Measurements from ENCODE around the gene ARHGAP33. TPM values are rescaled to one million over a fixed set of nuclear protein-coding genes. Genes with fewer than 3 reads are reported as not detected.

The ARHGAP33 gene
- total RNA-seq, 1 experiment from 2014 or later = 7.8 TPM

- no peak for DNase-seq (ENCODE audit: low spot score)
Measured at GRCh38 chr19:35777961-35778360, 2.6 kb downstream of the ARHGAP33 start.

GRCh38 chr19:35779033-35779432, 3.7 kb downstream of the ARHGAP33 start:
- no peak for DNase-seq (ENCODE audit: low spot score)

- no peak for DNase-seq (ENCODE audit: low spot score)
Measured at GRCh38 chr19:35780058-35780457, 4.7 kb downstream of the ARHGAP33 start.

- DNase-seq (ENCODE audit: low spot score) = no peak
Measured at GRCh38 chr19:35780717-35781116, 5.4 kb downstream of the ARHGAP33 start.

GRCh38 chr19:35781650-35782049, 6.3 kb downstream of the ARHGAP33 start:
- no peak for DNase-seq (ENCODE audit: low spot score)

- DNase-seq (ENCODE audit: low spot score) = no peak
Measured at GRCh38 chr19:35782589-35782988, 7.2 kb downstream of the ARHGAP33 start.

GRCh38 chr19:35783469-35784434, 8.4 kb downstream of the ARHGAP33 start:
- no peak for DNase-seq (ENCODE audit: low spot score)

GRCh38 chr19:35784503-35785338, 9.4 kb downstream of the ARHGAP33 start:
- DNase-seq (ENCODE audit: low spot score) = no peak

- DNase-seq (ENCODE audit: low spot score) = no peak
Measured at GRCh38 chr19:35785339-35785627, 9.9 kb downstream of the ARHGAP33 start.

- no peak for DNase-seq (ENCODE audit: low spot score)
Measured at GRCh38 chr19:35786299-35787160, 11.2 kb downstream of the ARHGAP33 start.

- DNase-seq (ENCODE audit: low spot score) = no peak
Measured at GRCh38 chr19:35787227-35787799, 11.9 kb downstream of the ARHGAP33 start.

GRCh38 chr19:35788205-35788960, 13.0 kb downstream of the ARHGAP33 start:
- DNase-seq (ENCODE audit: low spot score) = no peak

- DNase-seq (ENCODE audit: low spot score) = no peak
Measured at GRCh38 chr19:35789195-35789977, 14.0 kb downstream of the ARHGAP33 start.

- no peak for DNase-seq (ENCODE audit: low spot score)
Measured at GRCh38 chr19:35789978-35790944, 14.9 kb downstream of the ARHGAP33 start.

GRCh38 chr19:35790981-35791813, 15.8 kb downstream of the ARHGAP33 start:
- DNase-seq (ENCODE audit: low spot score) = no peak

GRCh38 chr19:35791814-35792279, 16.5 kb downstream of the ARHGAP33 start:
- no peak for DNase-seq (ENCODE audit: low spot score)

GRCh38 chr19:35792312-35792711, 16.9 kb downstream of the ARHGAP33 start:
- no peak for DNase-seq (ENCODE audit: low spot score)

GRCh38 chr19:35792888-35793287, 17.5 kb downstream of the ARHGAP33 start:
- no peak for DNase-seq (ENCODE audit: low spot score)

Measured in A172 (cell line).